ENCODE results near the gene OR3A2.
"Not testable (repeated sequence)": the region's sequence is repeated elsewhere in the genome, so short reads cannot be mapped to it uniquely, and the experiment has no call there.

The OR3A2 gene

GRCh38 chr17:3385869-3386816 lies at the start of gene OR3A2:
Gene OR3A2 (minus strand): TSS chr17:3386308.
- Histone ChIP-seq H3K79me2 (no peaks in the 10 kb centered on the region), H3K4me2 (ENCODE audit: low read length) (no peak within 1 kb of the TSS), H3K27ac (no peak within 1 kb of the TSS), H3K36me3 (ENCODE audit: control insufficient read depth, insufficient read depth, low read length) (no peaks in the 10 kb centered on the region), H3K4me1 (no peaks in the 10 kb centered on the region), H3K9ac (no peak within 1 kb of the TSS), H2AFZ (no peak within 1 kb of the TSS), H3K4me3 (ENCODE audit: low read depth, low read length) (no peak within 1 kb of the TSS), H3K27me3 (ENCODE audit: control insufficient read depth, insufficient read depth, low read length) (no peaks in the 10 kb centered on the region), H3K9me3 (ENCODE audit: control insufficient read depth, low read length) (no peaks in the 10 kb centered on the region)
- TF ChIP-seq, protein P1, sequence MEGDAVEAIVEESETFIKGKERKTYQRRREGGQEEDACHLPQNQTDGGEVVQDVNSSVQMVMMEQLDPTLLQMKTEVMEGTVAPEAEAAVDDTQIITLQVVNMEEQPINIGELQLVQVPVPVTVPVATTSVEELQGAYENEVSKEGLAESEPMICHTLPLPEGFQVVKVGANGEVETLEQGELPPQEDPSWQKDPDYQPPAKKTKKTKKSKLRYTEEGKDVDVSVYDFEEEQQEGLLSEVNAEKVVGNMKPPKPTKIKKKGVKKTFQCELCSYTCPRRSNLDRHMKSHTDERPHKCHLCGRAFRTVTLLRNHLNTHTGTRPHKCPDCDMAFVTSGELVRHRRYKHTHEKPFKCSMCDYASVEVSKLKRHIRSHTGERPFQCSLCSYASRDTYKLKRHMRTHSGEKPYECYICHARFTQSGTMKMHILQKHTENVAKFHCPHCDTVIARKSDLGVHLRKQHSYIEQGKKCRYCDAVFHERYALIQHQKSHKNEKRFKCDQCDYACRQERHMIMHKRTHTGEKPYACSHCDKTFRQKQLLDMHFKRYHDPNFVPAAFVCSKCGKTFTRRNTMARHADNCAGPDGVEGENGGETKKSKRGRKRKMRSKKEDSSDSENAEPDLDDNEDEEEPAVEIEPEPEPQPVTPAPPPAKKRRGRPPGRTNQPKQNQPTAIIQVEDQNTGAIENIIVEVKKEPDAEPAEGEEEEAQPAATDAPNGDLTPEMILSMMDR (IDR thresholded peaks at IDR 0.05): no peak

DNA sequence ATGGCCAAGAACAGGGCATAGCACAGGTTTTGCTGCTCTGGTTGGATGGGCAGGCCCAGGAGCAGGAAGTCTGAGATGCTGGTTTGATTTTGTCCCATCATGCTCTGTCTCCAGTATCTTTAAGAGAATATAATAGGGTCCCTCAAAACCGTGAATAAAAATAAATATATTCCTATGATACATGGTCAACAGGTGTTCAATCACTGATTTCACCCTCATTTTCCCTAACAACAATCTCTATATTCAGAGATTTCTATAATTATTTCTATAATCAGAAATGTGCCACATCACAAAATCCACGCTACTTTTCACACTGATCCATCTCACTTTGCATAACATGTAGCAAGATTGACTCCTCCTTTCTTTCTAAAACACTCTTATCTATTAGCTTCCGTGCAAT lies 47.6 kb upstream of the OR3A2 start, which contains the start of gene OR1E2:
Gene OR1E2 (minus strand): TSS at position 101 of the 400 bp plus-strand sequence. CDS start 0 bp downstream, at position 101.
- Histone ChIP-seq H3K4me3 (ENCODE audit: low read depth, low read length) (no peak within 1 kb of the TSS), H3K4me2 (ENCODE audit: low read length) (no peak within 1 kb of the TSS), H3K27me3 (ENCODE audit: control insufficient read depth, insufficient read depth, low read length) (no peaks in the 10 kb centered on the region), H3K9me3 (ENCODE audit: control insufficient read depth, low read length) (no peaks in the 10 kb centered on the region), H3K36me3 (ENCODE audit: control insufficient read depth, insufficient read depth, low read length) (no peaks in the 10 kb centered on the region), H3K79me2 (no peaks in the 10 kb centered on the region), H3K27ac (no peak within 1 kb of the TSS), H3K4me1 (no peaks in the 10 kb centered on the region), H3K9ac (no peak within 1 kb of the TSS), H2AFZ (no peak within 1 kb of the TSS)
- TF ChIP-seq, protein P1 (IDR thresholded peaks at IDR 0.05): no peak

- H3K4me3 ChIP-seq (ENCODE audit: low read depth, low read length); H3K4me2 ChIP-seq (ENCODE audit: low read length); H3K36me3 ChIP-seq (ENCODE audit: control insufficient read depth, insufficient read depth, low read length); H2AFZ ChIP-seq; H3K9me3 ChIP-seq (ENCODE audit: control insufficient read depth, low read length); H3K9ac ChIP-seq; H3K4me1 ChIP-seq; H3K79me2 ChIP-seq; H3K27me3 ChIP-seq (ENCODE audit: control insufficient read depth, insufficient read depth, low read length); H3K27ac ChIP-seq: not testable (repeated sequence)
Measured at GRCh38 chr17:3433215-3433614, 47.1 kb upstream of the OR3A2 start.

- H3K36me3 ChIP-seq (ENCODE audit: control insufficient read depth, insufficient read depth, low read length): no peaks in the 10 kb centered on the region
- H2AFZ ChIP-seq: no peak overlapping the region
- peaks cover 3% of the 10 kb centered on the region for H3K9me3 ChIP-seq (ENCODE audit: control insufficient read depth, low read length)
- H3K9ac ChIP-seq: no peak overlapping the region
- no peaks in the 10 kb centered on the region for H3K79me2 ChIP-seq
- H3K27ac ChIP-seq: no peak overlapping the region
- H3K27me3 ChIP-seq (ENCODE audit: control insufficient read depth, insufficient read depth, low read length): no peaks in the 10 kb centered on the region
- H3K4me3 ChIP-seq (ENCODE audit: low read depth, low read length): no peak overlapping the region
- H3K4me2 ChIP-seq (ENCODE audit: low read length): no peak overlapping the region
- TF ChIP-seq, protein P1 (IDR thresholded peaks at IDR 0.05): no peak
- no peaks in the 10 kb centered on the region for H3K4me1 ChIP-seq
Measured at GRCh38 chr17:3418222-3418621, 32.1 kb upstream of the OR3A2 start.

- TF ChIP-seq, protein P1 (IDR thresholded peaks at IDR 0.05): no peak
- Histone ChIP-seq H3K27ac (no peak overlapping the region), H3K4me1 (no peaks in the 10 kb centered on the region), H3K36me3 (ENCODE audit: control insufficient read depth, insufficient read depth, low read length) (no peaks in the 10 kb centered on the region), H2AFZ (no peak overlapping the region), H3K4me3 (ENCODE audit: low read depth, low read length) (no peak overlapping the region), H3K79me2 (no peaks in the 10 kb centered on the region), H3K27me3 (ENCODE audit: control insufficient read depth, insufficient read depth, low read length) (no peaks in the 10 kb centered on the region), H3K4me2 (ENCODE audit: low read length) (no peak overlapping the region), H3K9me3 (ENCODE audit: control insufficient read depth, low read length) (peaks cover 3% of the 10 kb centered on the region), H3K9ac (no peak overlapping the region)
Measured at GRCh38 chr17:3415610-3416009, 29.5 kb upstream of the OR3A2 start.

DNA sequence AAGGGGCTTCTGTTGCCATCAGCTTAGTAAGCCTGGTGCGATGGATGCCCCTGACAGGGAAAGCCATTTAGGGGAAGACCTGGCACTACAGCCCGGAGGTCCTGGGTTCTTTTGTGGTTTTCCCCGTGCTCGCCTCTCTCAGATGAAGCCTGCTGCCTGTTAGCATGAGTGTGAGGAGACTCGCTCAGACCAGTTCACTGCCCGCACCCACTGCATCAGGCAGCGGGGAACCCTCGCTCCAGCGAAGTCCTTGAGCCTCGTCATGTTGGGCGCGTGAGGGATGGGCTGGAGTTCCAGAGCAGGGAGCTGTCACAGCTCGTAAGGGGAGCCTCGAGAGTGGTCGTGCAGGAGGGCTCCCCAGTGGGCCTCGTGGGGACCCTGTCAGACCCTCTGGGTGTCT lies 26.1 kb upstream of the OR3A2 start:
- H3K79me2 ChIP-seq; H3K36me3 ChIP-seq (ENCODE audit: control insufficient read depth, insufficient read depth, low read length): not testable (repeated sequence)

More for the DNA sequence above, 26.1 kb upstream of the OR3A2 start:
- H3K27me3 ChIP-seq (ENCODE audit: control insufficient read depth, insufficient read depth, low read length); H3K9me3 ChIP-seq (ENCODE audit: control insufficient read depth, low read length); H3K9ac ChIP-seq; H3K4me3 ChIP-seq (ENCODE audit: low read depth, low read length); H2AFZ ChIP-seq; H3K4me2 ChIP-seq (ENCODE audit: low read length); H3K4me1 ChIP-seq; H3K27ac ChIP-seq: not testable (repeated sequence)
